Activated T-helper 1 cell treated with anti-CD3 and anti-CD28 coated beads, Interleukin-12 subunit alpha, Interleukin-12 subunit beta, Interleukin-2, Interleukin-4 antibody, amounts not matched to agents 30 ng/mL and 10 ng/mL and 1 ng/mL, durations not matched to agents 14 hours and 24 hours and 36 hours (primary cell): ENCODE measurements around the gene PPP6R2. TPM values are rescaled to one million over a fixed set of nuclear protein-coding genes. Genes with fewer than 3 reads are reported as not detected.

Experiments used
- DNase-seq: peaks from one replicate; pipeline ENCODE4 v3.0.0; 2021; ENCODE audit warnings: low spot score
- H3K27ac Mint-ChIP-seq: one replicate; pipeline ENCODE4 v1.8.0; 2021; ENCODE audit warnings: mild to moderate bottlenecking, mixed read lengths
- H3K27me3 Mint-ChIP-seq: one replicate; pipeline ENCODE4 v1.8.0; 2022; ENCODE audit warnings: mild to moderate bottlenecking, moderate library complexity, mixed read lengths; ENCODE audit not compliant: insufficient read depth
- H3K36me3 Mint-ChIP-seq: one replicate; pipeline ENCODE4 v1.8.0; 2021; ENCODE audit warnings: low read depth, mixed read lengths
- H3K4me1 Mint-ChIP-seq: one replicate; pipeline ENCODE4 v1.8.0; 2021; ENCODE audit warnings: low read depth, mixed read lengths
- H3K4me3 Mint-ChIP-seq: one replicate; pipeline ENCODE4 v1.8.0; 2021; ENCODE audit warnings: mild to moderate bottlenecking, moderate library complexity, mixed read lengths
- H3K9me3 Mint-ChIP-seq: one replicate; pipeline ENCODE4 v1.8.0; 2021; ENCODE audit warnings: mixed read lengths
- intact Hi-C: fragments of 100-400 bp; cut with micrococcal nuclease; formaldehyde crosslinking; loops from one replicate; pipeline ENCODE4 v1.15.1; 2024
- total RNA-seq: library from RNA; stranded (reverse); gene quantifications from 2 replicates; pipeline ENCODE4 v1.2.3, GENCODE V29; 2022

Gene PPP6R2, protein sequence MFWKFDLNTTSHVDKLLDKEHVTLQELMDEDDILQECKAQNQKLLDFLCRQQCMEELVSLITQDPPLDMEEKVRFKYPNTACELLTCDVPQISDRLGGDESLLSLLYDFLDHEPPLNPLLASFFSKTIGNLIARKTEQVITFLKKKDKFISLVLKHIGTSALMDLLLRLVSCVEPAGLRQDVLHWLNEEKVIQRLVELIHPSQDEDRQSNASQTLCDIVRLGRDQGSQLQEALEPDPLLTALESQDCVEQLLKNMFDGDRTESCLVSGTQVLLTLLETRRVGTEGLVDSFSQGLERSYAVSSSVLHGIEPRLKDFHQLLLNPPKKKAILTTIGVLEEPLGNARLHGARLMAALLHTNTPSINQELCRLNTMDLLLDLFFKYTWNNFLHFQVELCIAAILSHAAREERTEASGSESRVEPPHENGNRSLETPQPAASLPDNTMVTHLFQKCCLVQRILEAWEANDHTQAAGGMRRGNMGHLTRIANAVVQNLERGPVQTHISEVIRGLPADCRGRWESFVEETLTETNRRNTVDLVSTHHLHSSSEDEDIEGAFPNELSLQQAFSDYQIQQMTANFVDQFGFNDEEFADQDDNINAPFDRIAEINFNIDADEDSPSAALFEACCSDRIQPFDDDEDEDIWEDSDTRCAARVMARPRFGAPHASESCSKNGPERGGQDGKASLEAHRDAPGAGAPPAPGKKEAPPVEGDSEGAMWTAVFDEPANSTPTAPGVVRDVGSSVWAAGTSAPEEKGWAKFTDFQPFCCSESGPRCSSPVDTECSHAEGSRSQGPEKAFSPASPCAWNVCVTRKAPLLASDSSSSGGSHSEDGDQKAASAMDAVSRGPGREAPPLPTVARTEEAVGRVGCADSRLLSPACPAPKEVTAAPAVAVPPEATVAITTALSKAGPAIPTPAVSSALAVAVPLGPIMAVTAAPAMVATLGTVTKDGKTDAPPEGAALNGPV
- 46.0 and 48.5 TPM in 2 replicates for total RNA-seq

- no peaks in the 10 kb centered on the region for H3K36me3 Mint-ChIP-seq
- peak within 1 kb of the TSS; percentile 83 for H3K4me3 Mint-ChIP-seq
- H3K4me1 Mint-ChIP-seq: peaks cover 11% of the 10 kb centered on the region
- DNase-seq: peak; percentile 86
- peaks cover 2% of the 10 kb centered on the region for H3K27me3 Mint-ChIP-seq
- H3K9me3 Mint-ChIP-seq: no peaks in the 10 kb centered on the region
- peak within 1 kb of the TSS; percentile 87 for H3K27ac Mint-ChIP-seq
- intact Hi-C loops: loop anchor here (1.0 to 5.0 kb wide), 10 partner anchors 16 to 285 kb away; partner anchors contain the start of genes ARSA, DENND6B, MAPK11 and NCAPH2
Observed at GRCh38 chr22:50342651-50343540, at the start of gene PPP6R2. Gene PPP6R2 (plus strand): TSS chr22:50343327. CDS start chr22:50393909, 50,582 bp downstream.

DNA sequence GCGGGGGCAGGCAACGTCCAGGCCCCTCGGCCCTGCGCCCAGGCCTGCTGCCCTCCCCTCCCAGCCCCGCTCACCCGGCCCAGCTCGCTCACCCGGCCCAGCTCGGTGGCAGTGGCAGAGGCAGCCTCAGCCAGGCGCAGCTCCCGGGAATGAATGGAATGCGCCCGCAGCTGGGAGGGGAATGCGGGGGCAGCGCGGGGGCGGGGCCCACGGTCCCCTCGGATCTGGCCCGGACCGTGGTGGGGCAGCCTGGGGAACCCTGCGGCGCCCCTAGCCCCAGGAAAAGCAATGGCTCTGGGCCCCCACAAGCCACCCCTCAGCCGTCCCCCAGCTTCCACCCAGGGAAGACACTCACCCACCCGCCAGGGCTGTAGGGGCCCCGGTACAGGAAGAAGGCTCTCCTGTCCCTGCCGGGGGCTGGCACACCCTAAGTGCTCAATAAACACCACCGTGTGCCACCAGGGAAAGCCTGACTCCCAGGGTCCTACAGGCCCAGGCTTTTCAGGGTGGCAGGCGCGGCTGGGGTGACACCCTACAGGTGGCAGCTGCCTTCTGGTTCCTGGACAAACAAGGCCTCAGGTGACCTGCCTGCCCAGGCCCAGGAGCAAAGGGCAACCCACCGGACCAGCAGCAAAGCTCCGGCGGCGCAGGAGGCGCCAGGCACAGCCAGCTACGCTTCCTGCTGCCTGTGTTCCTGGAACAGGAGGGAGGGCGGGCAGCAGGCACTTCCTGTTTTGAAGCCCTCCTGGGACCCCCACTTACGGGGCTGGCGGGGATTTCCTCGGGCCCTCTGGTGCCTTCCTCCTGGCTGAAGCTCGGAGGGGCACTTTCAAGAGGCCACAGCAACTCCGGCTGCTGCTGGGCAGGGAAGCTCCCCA is 49.4 kb upstream of the PPP6R2 start:
- no peak overlapping the region for H3K4me3 Mint-ChIP-seq
- no peak for DNase-seq
- H3K27me3 Mint-ChIP-seq: peaks cover 12% of the 10 kb centered on the region
- H3K27ac Mint-ChIP-seq: no peak overlapping the region
- intact Hi-C loops: no loop called here
- peaks cover 2% of the 10 kb centered on the region for H3K36me3 Mint-ChIP-seq
- peaks cover 6% of the 10 kb centered on the region for H3K4me1 Mint-ChIP-seq
- no peaks in the 10 kb centered on the region for H3K9me3 Mint-ChIP-seq

GRCh38 chr22:50294319-50294656 is 48.8 kb upstream of the PPP6R2 start:
- Mint-ChIP-seq H3K27me3 (peaks cover 15% of the 10 kb centered on the region), H3K9me3 (no peaks in the 10 kb centered on the region), H3K4me1 (peaks cover 6% of the 10 kb centered on the region), H3K36me3 (peaks cover 2% of the 10 kb centered on the region), H3K4me3 (no peak overlapping the region), H3K27ac (no peak overlapping the region)
- intact Hi-C loops: no loop called here
- DNase-seq: no peak

GRCh38 chr22:50296658-50297490 is 46.3 kb upstream of the PPP6R2 start:
- peaks cover 15% of the 10 kb centered on the region for H3K27me3 Mint-ChIP-seq
- H3K4me3 Mint-ChIP-seq: no peak overlapping the region
- intact Hi-C loops: no loop called here
- DNase-seq: no peak
- H3K4me1 Mint-ChIP-seq: peaks cover 6% of the 10 kb centered on the region
- peaks cover 2% of the 10 kb centered on the region for H3K36me3 Mint-ChIP-seq
- H3K27ac Mint-ChIP-seq: no peak overlapping the region
- H3K9me3 Mint-ChIP-seq: no peaks in the 10 kb centered on the region

- Mint-ChIP-seq H3K9me3 (no peaks in the 10 kb centered on the region), H3K36me3 (no peaks in the 10 kb centered on the region), H3K4me1 (peaks cover 3% of the 10 kb centered on the region), H3K27ac (no peak overlapping the region), H3K27me3 (peaks cover 11% of the 10 kb centered on the region), H3K4me3 (no peak overlapping the region)
- DNase-seq: no peak
- intact Hi-C loops: no loop called here
Observed at GRCh38 chr22:50297510-50298265, 45.4 kb upstream of the PPP6R2 start.

GRCh38 chr22:50298266-50298637 is 44.9 kb upstream of the PPP6R2 start:
- Mint-ChIP-seq H3K27ac (no peak overlapping the region), H3K4me3 (no peak overlapping the region), H3K4me1 (no peaks in the 10 kb centered on the region), H3K36me3 (no peaks in the 10 kb centered on the region), H3K27me3 (peaks cover 8% of the 10 kb centered on the region), H3K9me3 (no peaks in the 10 kb centered on the region)
- intact Hi-C loops: no loop called here
- DNase-seq: no peak

- Mint-ChIP-seq H3K36me3 (no peaks in the 10 kb centered on the region), H3K27ac (no peak overlapping the region), H3K9me3 (no peaks in the 10 kb centered on the region), H3K4me1 (no peaks in the 10 kb centered on the region), H3K4me3 (no peak overlapping the region), H3K27me3 (peaks cover 8% of the 10 kb centered on the region)
- intact Hi-C loops: no loop called here
- no peak for DNase-seq
Observed at GRCh38 chr22:50298937-50299784, 44.0 kb upstream of the PPP6R2 start.

DNA sequence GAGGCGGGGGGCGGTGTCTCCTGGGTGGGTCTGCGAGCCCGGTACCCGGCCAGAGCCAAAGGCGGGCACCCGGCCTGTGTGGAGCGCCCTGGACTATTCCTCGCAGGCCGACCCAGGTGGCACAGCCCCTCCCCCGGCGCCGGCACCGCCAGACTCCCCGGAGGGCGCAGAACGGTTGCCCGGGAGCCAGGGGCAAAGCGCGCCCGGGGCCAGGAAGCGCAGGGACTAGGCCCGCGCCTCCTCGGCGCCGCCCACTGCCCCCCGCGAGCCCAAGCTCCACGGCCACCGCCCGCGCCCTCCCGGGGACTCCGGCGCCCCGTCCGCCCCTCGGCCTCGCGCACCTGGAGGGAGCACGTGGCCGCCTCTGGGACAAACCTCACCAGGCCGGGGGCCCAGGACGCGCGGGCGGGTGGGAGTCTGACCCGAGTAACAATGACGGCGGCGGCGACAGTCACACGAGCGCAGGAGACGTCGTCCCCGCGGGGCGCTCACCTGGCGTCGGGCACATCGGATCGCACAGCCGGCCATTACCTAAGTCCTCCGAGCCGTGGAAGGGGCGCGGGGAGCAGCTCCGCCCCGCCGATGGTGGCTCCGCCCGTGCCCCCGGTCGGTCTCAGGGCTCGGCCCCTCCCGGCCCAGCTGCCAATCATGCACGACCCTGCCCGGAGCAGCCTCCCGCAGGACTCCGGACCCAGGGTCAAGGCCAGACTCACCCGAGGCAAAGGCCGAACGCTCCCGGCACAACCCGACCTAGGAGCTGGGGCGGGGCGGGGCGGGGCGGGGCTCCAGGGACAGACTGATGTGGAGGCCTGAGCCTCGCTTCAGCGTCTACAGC is 43.1 kb upstream of the PPP6R2 start:
- no peak overlapping the region for H3K27ac Mint-ChIP-seq
- no peak overlapping the region for H3K4me3 Mint-ChIP-seq
- intact Hi-C loops: no loop called here
- H3K9me3 Mint-ChIP-seq: no peaks in the 10 kb centered on the region
- H3K4me1 Mint-ChIP-seq: no peaks in the 10 kb centered on the region
- H3K36me3 Mint-ChIP-seq: no peaks in the 10 kb centered on the region
- no peak for DNase-seq
- peaks cover 6% of the 10 kb centered on the region for H3K27me3 Mint-ChIP-seq

- Mint-ChIP-seq H3K36me3 (no peaks in the 10 kb centered on the region), H3K4me1 (no peaks in the 10 kb centered on the region), H3K27ac (no peak overlapping the region), H3K4me3 (no peak overlapping the region), H3K27me3 (peaks cover 9% of the 10 kb centered on the region), H3K9me3 (no peaks in the 10 kb centered on the region)
- intact Hi-C loops: no loop called here
- DNase-seq: no peak
Observed at GRCh38 chr22:50300620-50301257, 42.4 kb upstream of the PPP6R2 start.
